Activated CD4-positive, CD25-positive, alpha-beta regulatory T cell treated with anti-CD3 and anti-CD28 coated beads, Interleukin-2, amount 50 U/mL, for 72 hours (primary cell): ENCODE data around the gene RHAG.

Source experiments
- DNase-seq: peaks from one replicate; pipeline ENCODE4 v3.0.0; 2021

The RHAG gene

GRCh38 chr6:49563006-49563886 lies 73.4 kb downstream of the RHAG start:
- no peak for DNase-seq

- DNase-seq: no peak
Observed at GRCh38 chr6:49558238-49558637, 78.4 kb downstream of the RHAG start.

- DNase-seq: no peak
Observed at GRCh38 chr6:49557177-49557576, 79.5 kb downstream of the RHAG start.

DNA sequence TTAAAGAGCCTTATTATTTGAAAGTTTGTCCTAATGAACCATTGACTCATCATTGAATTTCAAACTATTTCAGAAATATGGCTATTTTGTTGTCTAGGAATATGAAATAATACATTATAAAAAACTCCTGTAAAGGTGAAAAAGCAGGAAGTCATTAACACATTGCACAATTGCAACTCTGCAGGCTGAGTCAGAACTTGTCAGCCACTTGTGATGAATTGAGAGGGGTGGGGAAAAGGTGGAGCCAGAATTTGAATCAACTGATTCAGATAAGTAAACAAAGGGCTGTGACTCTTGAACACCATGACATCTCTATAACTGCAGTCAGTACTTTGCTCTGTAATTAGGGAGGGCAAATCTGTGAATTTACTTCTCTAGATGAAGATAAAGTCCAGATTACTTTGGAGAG lies 80.2 kb downstream of the RHAG start:
- no peak for DNase-seq

DNA sequence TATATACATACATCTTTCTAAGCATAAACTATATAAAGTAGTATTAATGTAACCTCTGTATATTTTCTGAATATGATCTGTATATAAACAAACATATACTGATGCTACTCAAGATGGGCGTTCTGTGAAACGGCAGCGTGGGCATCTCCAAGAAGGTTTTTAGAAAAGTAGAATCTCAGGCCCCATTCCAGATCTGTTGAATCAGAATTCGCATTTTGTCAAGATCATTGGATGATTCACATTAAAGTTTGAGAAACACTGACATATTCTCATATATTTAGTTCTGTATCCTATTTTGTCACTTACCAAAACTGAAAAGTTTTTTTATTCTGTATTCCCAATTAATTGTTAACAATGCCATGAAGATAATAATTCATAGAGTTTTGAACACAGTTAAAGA lies 80.7 kb downstream of the RHAG start:
- DNase-seq: no peak
